NT2/D1 (cell line): ENCODE data around the gene RYR3.

Experiments
- SUZ12 ChIP-seq: IDR thresholded peaks from 2 replicates; pipeline ENCODE4 v1.6.1; 2011; ENCODE audit not compliant: insufficient read length, insufficient read depth; ENCODE audit errors: extremely low read depth
- YY1 ChIP-seq: IDR thresholded peaks from 2 replicates; pipeline ENCODE4 v1.6.1; 2011; ENCODE audit not compliant: insufficient read length, insufficient read depth
- ZNF274 ChIP-seq: IDR thresholded peaks from 2 replicates; pipeline ENCODE4 v1.6.1; 2011; ENCODE audit warnings: mild to moderate bottlenecking, low read depth, low read length

- TF ChIP-seq ZNF274 (no peak), YY1 (no peak), SUZ12 (no peak)
Observed at GRCh38 chr15:33494306-33494705, 183.5 kb downstream of the RYR3 start.
